Tibial nerve (tissue), 4 donors: ENCODE measurements around the gene LYPD5. TPM values are rescaled to one million over a fixed set of nuclear protein-coding genes. Genes with fewer than 3 reads are reported as not detected.

Source experiments
- DNase-seq, 2 donors: peaks; one replicate each; pipeline ENCODE4 v3.0.0-alpha.2; 2019; ENCODE audit warnings: low spot score in 2 of 2
- H3K27ac ChIP-seq, 4 donors: fragments of 200-600 bp; sonication (generic) in 3 of 4; one replicate each; pipeline ENCODE4 v1.5.1; 2017 to 2019; ENCODE audit warnings: mild to moderate bottlenecking in 1 of 4
- H3K27me3 ChIP-seq, 2 donors: fragments of 200-600 bp; sonication (generic) in 1 of 2; one replicate each; pipeline versions ENCODE4 v1.5.1 to v1.6.0; 2017 to 2019
- H3K36me3 ChIP-seq, 3 donors: fragments of 200-600 bp; sonication (generic); one replicate each; pipeline ENCODE4 v1.5.1; 2018 to 2019
- H3K4me1 ChIP-seq, 4 donors: fragments of 200-600 bp; sonication (generic) in 3 of 4; one replicate each; pipeline ENCODE4 v1.5.1; 2017 to 2019
- H3K4me3 ChIP-seq, 4 donors: fragments of 200-600 bp; sonication (generic) in 3 of 4; one replicate each; pipeline ENCODE4 v1.5.1; 2017 to 2019; ENCODE audit warnings: mild to moderate bottlenecking in 1 of 4, moderate library complexity in 1 of 4
- H3K9me3 ChIP-seq, 4 donors: fragments of 200-600 bp; sonication (generic) in 3 of 4; one replicate each; pipeline ENCODE4 v1.5.1; 2017 to 2019
- CTCF ChIP-seq, 5 experiments: fragments of 200-600 bp in 3 of 5; fragments of 450-650 bp in 2 of 5; sonication (generic) in 3 of 5; IDR thresholded peaks; one replicate each; pipeline ENCODE4 v1.5.1; 2016 to 2019; ENCODE audit warnings: antibody characterized with exemption in 5 of 5, mild to moderate bottlenecking in 3 of 5, moderate library complexity in 2 of 5
- EP300 ChIP-seq, 2 donors: sonication (generic); formaldehyde crosslinking; IDR thresholded peaks; one replicate each; pipeline ENCODE4 v1.6.1; 2017; ENCODE audit warnings: antibody characterized with exemption in 2 of 2, mild to moderate bottlenecking in 1 of 2
- POLR2A ChIP-seq, 2 donors: fragments of 450-650 bp; IDR thresholded peaks; one replicate each; pipeline ENCODE4 v1.6.1; 2017; ENCODE audit warnings: antibody characterized with exemption in 2 of 2, mild to moderate bottlenecking in 2 of 2, moderate library complexity in 2 of 2
- WGBS, 2 donors: methylation state at CpG; one replicate each; pipeline ENCODE4 v1.1.5; 2018; 5-methylcytosine and 5-hydroxymethylcytosine counted together
- total RNA-seq, 4 donors: library from RNA; depleted of rRNA; stranded (reverse); fragments of >200 nt; gene quantifications; one replicate each; pipeline ENCODE4 v1.1.0, GENCODE V29; 2016

Gene LYPD5
- total RNA-seq, 4 donors from 2014 or later, result 0.39 to 2.1 (median 0.53) TPM

GRCh38 chr19:43804432-43804831 lies 2.2 kb upstream of the LYPD5 start:
- no peak overlapping the region for H3K27ac ChIP-seq
- peaks cover 0 to 9% of the 10 kb centered on the region in 2 donors for H3K27me3 ChIP-seq
- WGBS, 2 donors, result 24 to 65% methylated on average over 2 of the region's 2 CpGs
- DNase-seq, result no peak
- H3K4me3 ChIP-seq, result no peak overlapping the region
- no peaks in the 10 kb centered on the region for H3K9me3 ChIP-seq
- H3K36me3 ChIP-seq, result no peaks in the 10 kb centered on the region
- no peaks in the 10 kb centered on the region for H3K4me1 ChIP-seq
- TF ChIP-seq POLR2A (IDR thresholded peaks at IDR 0.05), result no peak
- no peak for TF ChIP-seq EP300 (IDR thresholded peaks at IDR 0.05)
- TF ChIP-seq CTCF (IDR thresholded peaks at IDR 0.05), result no peak

- no peak overlapping the region for H3K27ac ChIP-seq
- DNase-seq, result no peak
- H3K27me3 ChIP-seq, result peaks cover 0 to 49% of the 10 kb centered on the region in 2 donors
- no peak overlapping the region for H3K4me3 ChIP-seq
- TF ChIP-seq CTCF (IDR thresholded peaks at IDR 0.05) (no peak), POLR2A (IDR thresholded peaks at IDR 0.05) (no peak), EP300 (IDR thresholded peaks at IDR 0.05) (no peak)
- H3K9me3 ChIP-seq, result peaks cover 0 to 4% (median 0%) of the 10 kb centered on the region in 4 donors
- peaks cover 0 to 12% (median 3%) of the 10 kb centered on the region in 4 donors for H3K4me1 ChIP-seq
- 63 to 81% methylated on average over 6 of the region's 6 CpGs for WGBS, 2 donors
- no peaks in the 10 kb centered on the region for H3K36me3 ChIP-seq
Measured at GRCh38 chr19:43799502-43800142, 2.6 kb downstream of the LYPD5 start.

- H3K4me1 ChIP-seq, result peaks cover 0 to 12% (median 3%) of the 10 kb centered on the region in 4 donors
- no peak for DNase-seq
- H3K9me3 ChIP-seq, result peaks cover 0 to 4% (median 0%) of the 10 kb centered on the region in 4 donors
- H3K4me3 ChIP-seq, result peak overlapping the region in 3 of 4 donors; percentile 39 to 50 (median 39)
- H3K27me3 ChIP-seq, result peaks cover 0 to 49% of the 10 kb centered on the region in 2 donors
- no peaks in the 10 kb centered on the region for H3K36me3 ChIP-seq
- no peak overlapping the region for H3K27ac ChIP-seq
- TF ChIP-seq EP300 (IDR thresholded peaks at IDR 0.05) (no peak), CTCF (IDR thresholded peaks at IDR 0.05) (no peak), POLR2A (IDR thresholded peaks at IDR 0.05) (no peak)
- WGBS, 2 donors, result 14 to 18% methylated on average over 49 to 59 of the region's 70 CpGs
Measured at GRCh38 chr19:43798546-43799409, 3.5 kb downstream of the LYPD5 start.

GRCh38 chr19:43798026-43798545 lies 4.2 kb downstream of the LYPD5 start:
- no peak for DNase-seq
- no peak overlapping the region for H3K27ac ChIP-seq

More at GRCh38 chr19:43798026-43798545, 4.2 kb downstream of the LYPD5 start:
- H3K4me1 ChIP-seq, result peaks cover 0 to 12% (median 3%) of the 10 kb centered on the region in 4 donors
- peaks cover 0 to 49% of the 10 kb centered on the region in 2 donors for H3K27me3 ChIP-seq
- WGBS, 2 donors, result 35 to 40% methylated on average over 4 to 5 of the region's 5 CpGs
- H3K36me3 ChIP-seq, result no peaks in the 10 kb centered on the region
- H3K9me3 ChIP-seq, result peaks cover 0 to 4% (median 0%) of the 10 kb centered on the region in 4 donors
- TF ChIP-seq CTCF (IDR thresholded peaks at IDR 0.05), result no peak
- TF ChIP-seq EP300 (IDR thresholded peaks at IDR 0.05), result no peak
- TF ChIP-seq POLR2A (IDR thresholded peaks at IDR 0.05), result no peak
- H3K4me3 ChIP-seq, result peak overlapping the region in 3 of 4 donors; percentile 39 to 50 (median 39)
